ENCODE measurements around the gene TSEN54.
"Not testable (repeated sequence)": the region's sequence is repeated elsewhere in the genome, so short reads cannot be mapped to it uniquely, and the experiment has no call there.

TSEN54 gene

GRCh38 chr17:75516255-75516618 is at the start of gene TSEN54:
TSS of gene TSEN54 (plus strand) at chr17:75516528. CDS start at chr17:75516561, 33 bp downstream.
- DNase-seq = peak; percentile 97 to 98

GRCh38 chr17:75468291-75468754 is 48.0 kb upstream of the TSEN54 start:
- no peak for DNase-seq

GRCh38 chr17:75468779-75469373 is 47.5 kb upstream of the TSEN54 start:
- no peak for DNase-seq

GRCh38 chr17:75471207-75471606 is 45.1 kb upstream of the TSEN54 start:
- no peak for DNase-seq

GRCh38 chr17:75472119-75472518 is 44.2 kb upstream of the TSEN54 start:
- no peak for DNase-seq

- no peak for DNase-seq
Observed at GRCh38 chr17:75473246-75473645, 43.1 kb upstream of the TSEN54 start.

GRCh38 chr17:75474736-75475135 is 41.6 kb upstream of the TSEN54 start:
- no peak for DNase-seq

GRCh38 chr17:75475144-75475835 is 41.0 kb upstream of the TSEN54 start:
- DNase-seq = no peak

- DNase-seq = no peak
Observed at GRCh38 chr17:75475851-75476250, 40.5 kb upstream of the TSEN54 start.

GRCh38 chr17:75476271-75476671 is 40.1 kb upstream of the TSEN54 start:
- DNase-seq = no peak

GRCh38 chr17:75476752-75477489 is 39.4 kb upstream of the TSEN54 start:
- DNase-seq = no peak

- not testable (repeated sequence) for DNase-seq
Observed at GRCh38 chr17:75477490-75477862, 38.9 kb upstream of the TSEN54 start.

GRCh38 chr17:75478508-75478907 is 37.8 kb upstream of the TSEN54 start:
- DNase-seq = no peak

- DNase-seq = no peak
Observed at GRCh38 chr17:75480281-75480680, 36.0 kb upstream of the TSEN54 start.

- DNase-seq = no peak
Observed at GRCh38 chr17:75481194-75482068, 34.9 kb upstream of the TSEN54 start.

- no peak for DNase-seq
Observed at GRCh38 chr17:75482098-75482942, 34.0 kb upstream of the TSEN54 start.

GRCh38 chr17:75485688-75486087 is 30.6 kb upstream of the TSEN54 start:
- no peak for DNase-seq

GRCh38 chr17:75486151-75486550 is 30.2 kb upstream of the TSEN54 start:
- no peak for DNase-seq

GRCh38 chr17:75486951-75487350 is 29.4 kb upstream of the TSEN54 start:
- DNase-seq = no peak

- peak; percentile 39 to 40 for DNase-seq
Observed at GRCh38 chr17:75487351-75488070, 28.8 kb upstream of the TSEN54 start.

Measured in stimulated activated CD4-positive, alpha-beta T cell treated with anti-CD3 and anti-CD28 coated beads, Interleukin-2, amount 100 ng/mL, for 24 hours (primary cell).